ENCODE measurements around the gene SHISAL1. TPM values are rescaled to one million over a fixed set of nuclear protein-coding genes. Genes with fewer than 3 reads are reported as not detected.

The SHISAL1 gene
- total RNA-seq = 0.58 to 0.72 TPM (median 0.62 TPM) in 3 replicates

DNA sequence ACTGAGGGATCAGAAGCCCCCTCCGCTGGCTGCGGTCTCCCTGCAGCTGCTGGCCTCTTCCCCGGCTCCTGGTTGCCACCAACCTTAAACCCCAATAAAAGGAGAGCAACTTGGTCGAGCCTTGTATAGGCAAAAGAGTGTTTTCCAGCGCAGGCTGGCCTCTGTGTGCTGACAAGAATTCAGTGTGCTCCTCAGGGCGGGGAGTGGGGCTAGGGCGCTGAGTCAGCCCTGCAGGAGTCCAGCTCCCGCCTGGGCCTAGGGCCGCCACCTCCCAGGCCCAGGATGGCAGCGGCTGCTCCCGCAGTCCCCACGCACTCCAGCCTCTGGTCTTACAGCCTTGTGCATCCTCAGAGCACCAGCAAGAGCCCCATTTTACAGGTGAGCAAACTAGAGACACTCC lies at the start of gene SHISAL1:
TSS of gene SHISAL1 (minus strand) at position 186 of the 400 bp plus-strand sequence. CDS start 12,006 bp downstream, outside the sequence.
- Mint-ChIP-seq H3K9me3 (no peaks in the 10 kb centered on the region), H3K36me3 (no peaks in the 10 kb centered on the region), H3K4me3 (no peak within 1 kb of the TSS), H3K4me1 (no peaks in the 10 kb centered on the region), H3K27ac (no peak within 1 kb of the TSS), H3K27me3 (ENCODE audit: low read depth) (no peaks in the 10 kb centered on the region)
- TF ChIP-seq, protein P1, sequence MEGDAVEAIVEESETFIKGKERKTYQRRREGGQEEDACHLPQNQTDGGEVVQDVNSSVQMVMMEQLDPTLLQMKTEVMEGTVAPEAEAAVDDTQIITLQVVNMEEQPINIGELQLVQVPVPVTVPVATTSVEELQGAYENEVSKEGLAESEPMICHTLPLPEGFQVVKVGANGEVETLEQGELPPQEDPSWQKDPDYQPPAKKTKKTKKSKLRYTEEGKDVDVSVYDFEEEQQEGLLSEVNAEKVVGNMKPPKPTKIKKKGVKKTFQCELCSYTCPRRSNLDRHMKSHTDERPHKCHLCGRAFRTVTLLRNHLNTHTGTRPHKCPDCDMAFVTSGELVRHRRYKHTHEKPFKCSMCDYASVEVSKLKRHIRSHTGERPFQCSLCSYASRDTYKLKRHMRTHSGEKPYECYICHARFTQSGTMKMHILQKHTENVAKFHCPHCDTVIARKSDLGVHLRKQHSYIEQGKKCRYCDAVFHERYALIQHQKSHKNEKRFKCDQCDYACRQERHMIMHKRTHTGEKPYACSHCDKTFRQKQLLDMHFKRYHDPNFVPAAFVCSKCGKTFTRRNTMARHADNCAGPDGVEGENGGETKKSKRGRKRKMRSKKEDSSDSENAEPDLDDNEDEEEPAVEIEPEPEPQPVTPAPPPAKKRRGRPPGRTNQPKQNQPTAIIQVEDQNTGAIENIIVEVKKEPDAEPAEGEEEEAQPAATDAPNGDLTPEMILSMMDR (IDR thresholded peaks at IDR 0.05; ENCODE audit: unreplicated experiment) = no peak
- DNase-seq (ENCODE audit: low spot score in 2 of 2, unreplicated experiment in 2 of 2) = no peak

DNA sequence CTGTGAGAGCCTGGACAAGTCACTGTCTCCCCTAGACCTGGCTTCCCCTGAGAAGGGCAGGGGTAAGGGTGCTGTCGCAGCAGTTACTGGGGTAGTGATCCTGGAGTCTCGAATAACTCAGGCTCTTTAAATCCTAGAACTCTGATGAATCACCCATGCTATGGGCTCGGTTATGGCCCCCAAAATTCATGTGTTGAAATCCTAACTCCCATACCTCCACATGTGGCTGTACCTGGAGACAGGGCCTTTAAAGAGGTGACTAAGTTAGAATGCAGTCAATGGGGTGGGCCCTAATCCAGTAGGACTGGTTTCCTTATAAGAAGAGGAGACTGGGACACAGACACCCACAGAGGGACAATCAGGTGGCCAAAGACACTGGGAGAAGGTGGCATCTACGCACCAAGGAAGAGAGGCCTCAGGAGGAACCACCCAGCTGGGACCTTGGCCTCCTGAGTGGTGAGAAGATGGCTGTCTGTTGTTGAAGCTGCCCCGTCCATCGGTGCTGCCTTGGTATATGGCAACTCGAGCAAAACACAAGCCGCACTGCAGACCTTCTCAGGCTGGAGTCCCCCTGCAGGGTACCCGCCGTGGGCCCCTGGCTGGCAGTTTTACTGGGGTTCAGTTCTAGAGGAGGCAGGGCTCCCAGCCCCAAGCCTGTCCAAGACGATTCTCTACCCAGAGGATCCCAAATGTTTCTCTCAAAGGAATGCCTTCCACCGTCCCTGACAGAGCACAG lies 48.8 kb upstream of the SHISAL1 start:
- Mint-ChIP-seq H3K27me3 (ENCODE audit: low read depth) (peaks cover 6% of the 10 kb centered on the region), H3K36me3 (no peaks in the 10 kb centered on the region), H3K9me3 (no peaks in the 10 kb centered on the region), H3K4me1 (peaks cover 15% of the 10 kb centered on the region), H3K4me3 (no peak overlapping the region), H3K27ac (no peak overlapping the region)
- TF ChIP-seq, protein P1 (IDR thresholded peaks at IDR 0.05; ENCODE audit: unreplicated experiment) = no peak
- DNase-seq (ENCODE audit: low spot score in 2 of 2, unreplicated experiment in 2 of 2) = no peak

DNA sequence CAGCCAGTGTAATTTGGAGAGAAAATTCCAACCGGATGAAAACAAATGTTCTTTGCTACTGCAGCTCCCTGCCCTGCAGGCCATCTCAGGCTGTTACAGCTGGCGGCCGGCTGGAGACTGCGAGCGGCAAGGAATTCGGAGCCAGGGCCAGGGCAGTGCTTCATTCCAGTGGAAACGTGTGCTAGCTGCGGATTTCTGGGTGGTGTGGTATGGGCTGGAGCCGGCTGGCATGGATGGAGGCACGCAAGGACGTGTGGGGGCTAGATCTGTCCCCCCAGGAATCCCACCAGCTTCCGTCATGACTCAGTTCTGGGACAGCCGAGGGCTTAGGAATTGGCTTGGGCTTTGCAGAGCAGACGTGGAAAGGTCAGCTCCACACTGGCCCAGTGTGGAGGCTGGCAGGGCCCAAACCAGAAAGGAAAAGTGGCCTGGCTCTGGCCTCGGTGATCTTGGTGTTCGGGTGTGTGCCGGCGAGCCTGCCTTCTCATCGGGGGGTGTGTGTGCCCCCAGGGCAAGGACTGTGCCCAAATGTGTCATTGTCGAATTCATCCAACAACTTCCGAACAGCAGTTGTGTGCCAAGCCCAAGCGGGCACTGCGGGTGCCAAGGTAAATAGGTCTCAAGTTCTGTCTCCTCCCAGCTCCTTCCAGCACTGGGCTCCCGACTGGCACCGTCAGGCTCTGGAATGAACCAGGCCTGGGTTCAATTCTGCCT lies 48.1 kb upstream of the SHISAL1 start:
- H3K27me3 Mint-ChIP-seq (ENCODE audit: low read depth) = peaks cover 6% of the 10 kb centered on the region
- DNase-seq (ENCODE audit: low spot score in 2 of 2, unreplicated experiment in 2 of 2) = no peak
- TF ChIP-seq, protein P1 (IDR thresholded peaks at IDR 0.05; ENCODE audit: unreplicated experiment) = no peak
- H3K36me3 Mint-ChIP-seq = no peaks in the 10 kb centered on the region
- H3K27ac Mint-ChIP-seq = no peak overlapping the region
- no peaks in the 10 kb centered on the region for H3K9me3 Mint-ChIP-seq
- peaks cover 15% of the 10 kb centered on the region for H3K4me1 Mint-ChIP-seq
- no peak overlapping the region for H3K4me3 Mint-ChIP-seq

DNA sequence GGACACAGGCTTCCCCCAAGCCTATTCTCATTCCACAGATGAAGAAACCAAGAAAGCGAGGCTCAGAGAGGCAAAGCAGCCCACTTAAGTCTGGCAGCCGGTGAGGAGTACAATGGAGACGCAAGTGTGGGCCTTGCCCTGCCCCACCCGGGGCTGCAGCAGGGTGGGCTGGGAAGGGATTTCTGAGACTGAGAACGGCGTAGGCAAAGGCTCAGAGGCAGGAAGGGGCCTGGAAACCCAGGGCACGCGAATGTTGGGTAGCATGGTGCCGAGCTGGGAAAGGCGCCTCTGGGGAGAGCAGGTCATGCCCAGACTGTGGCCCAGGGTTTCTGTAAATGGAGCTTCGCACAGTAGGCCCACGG lies 47.5 kb upstream of the SHISAL1 start:
- peaks cover 9% of the 10 kb centered on the region for H3K27me3 Mint-ChIP-seq (ENCODE audit: low read depth)
- TF ChIP-seq, protein P1 (IDR thresholded peaks at IDR 0.05; ENCODE audit: unreplicated experiment) = no peak
- no peaks in the 10 kb centered on the region for H3K9me3 Mint-ChIP-seq
- no peak overlapping the region for H3K27ac Mint-ChIP-seq
- no peak for DNase-seq (ENCODE audit: low spot score in 2 of 2, unreplicated experiment in 2 of 2)
- H3K4me1 Mint-ChIP-seq = peaks cover 15% of the 10 kb centered on the region
- H3K36me3 Mint-ChIP-seq = no peaks in the 10 kb centered on the region
- H3K4me3 Mint-ChIP-seq = no peak overlapping the region

DNA sequence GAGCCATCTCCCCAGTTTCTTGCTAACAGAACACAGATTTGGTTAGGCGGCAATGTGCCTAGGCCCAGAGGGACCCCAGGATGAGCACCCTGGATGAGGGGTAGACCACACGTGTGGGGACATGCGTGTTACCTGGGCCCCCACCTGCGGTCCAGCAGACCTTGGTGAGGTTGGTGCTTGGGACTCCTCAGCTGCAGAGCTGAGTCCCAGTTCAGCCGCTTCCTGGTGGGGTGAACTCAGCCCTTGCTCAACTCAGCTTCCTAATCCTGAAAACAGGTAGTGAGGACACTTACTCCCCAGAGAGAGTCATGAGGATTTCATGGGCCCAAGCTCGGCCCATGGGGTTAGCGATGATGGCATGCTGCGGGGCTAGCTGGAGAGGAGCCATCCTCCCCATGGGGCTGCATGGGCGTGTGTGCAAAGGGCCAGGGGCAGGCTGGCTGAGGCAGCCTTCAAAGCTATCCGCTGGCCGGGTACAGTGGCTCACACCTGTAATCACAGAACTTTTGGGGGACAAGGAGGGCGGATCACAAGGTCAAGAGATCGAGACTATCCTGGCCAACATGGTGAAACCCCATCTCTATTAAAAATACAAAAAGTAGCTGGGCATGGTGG lies 46.9 kb upstream of the SHISAL1 start:
- Mint-ChIP-seq H3K4me3 (no peak overlapping the region), H3K36me3 (no peaks in the 10 kb centered on the region), H3K27me3 (ENCODE audit: low read depth) (peaks cover 8% of the 10 kb centered on the region), H3K27ac (no peak overlapping the region), H3K4me1 (peaks cover 10% of the 10 kb centered on the region), H3K9me3 (no peaks in the 10 kb centered on the region)
- TF ChIP-seq, protein P1 (IDR thresholded peaks at IDR 0.05; ENCODE audit: unreplicated experiment) = no peak
- DNase-seq (ENCODE audit: low spot score in 2 of 2, unreplicated experiment in 2 of 2) = no peak

Measured in mesothelial cell of epicardium (in vitro differentiated cells).